Kidney (tissue), 14 donors: ENCODE data around the gene USP3. TPM values are rescaled to one million over a fixed set of nuclear protein-coding genes. Genes with fewer than 3 reads are reported as not detected.
A peak's percentile ranks its signal among the peaks of the same experiment; 100 is the strongest.

ENCODE experiments used
- DNase-seq, 5 donors: peaks; one replicate each; pipeline ENCODE4 v3.0.0-alpha.2; 2013 to 2020
- FAIRE-seq: peaks from 2 replicates; lab custom pipeline; 2012; peaks lifted over from hg19 to GRCh38; lab: Jason Lieb, UNC
- H3K27ac ChIP-seq, 2 donors: one replicate each; pipeline ENCODE4 v1.7.0; 2013; ENCODE audit warnings: low read depth in 2 of 2, low read length in 2 of 2, inconsistent platforms in 1 of 2
- H3K27me3 ChIP-seq: one replicate; pipeline ENCODE4 v1.7.1; 2013; ENCODE audit warnings: low read length, inconsistent platforms; ENCODE audit not compliant: control insufficient read depth, insufficient read depth
- H3K36me3 ChIP-seq, 3 donors: one replicate each; pipeline versions ENCODE4 v1.7.0 to v1.7.1; 2013; ENCODE audit warnings: low read length in 3 of 3, control low read depth in 1 of 3, inconsistent platforms in 1 of 3; ENCODE audit not compliant: insufficient read depth in 3 of 3, control insufficient read depth in 2 of 3
- H3K4me1 ChIP-seq, 3 donors: one replicate each; pipeline versions ENCODE4 v1.7.0 to v1.7.1; 2013; ENCODE audit warnings: low read length in 3 of 3, inconsistent platforms in 1 of 3, low read depth in 1 of 3; ENCODE audit not compliant: control insufficient read depth in 2 of 3, insufficient read depth in 2 of 3
- H3K4me3 ChIP-seq, 3 donors: one replicate each; pipeline versions ENCODE4 v1.7.0 to v1.8.1; 2013; ENCODE audit warnings: low read length in 3 of 3, control low read depth in 1 of 3, inconsistent platforms in 1 of 3
- H3K9ac ChIP-seq, 3 donors: one replicate each; pipeline versions ENCODE4 v1.7.0 to v1.7.1; 2013; ENCODE audit warnings: low read length in 3 of 3, control low read depth in 1 of 3, inconsistent platforms in 1 of 3
- H3K9me3 ChIP-seq, 3 donors: one replicate each; pipeline versions ENCODE4 v1.7.0 to v1.7.1; 2013; ENCODE audit warnings: low read length in 3 of 3, control low read depth in 1 of 3, inconsistent platforms in 1 of 3; ENCODE audit not compliant: control insufficient read depth in 2 of 3, insufficient read depth in 1 of 3
- CTCF ChIP-seq: IDR thresholded peaks from 3 replicates; pipeline ENCODE4 v1.5.1; 2012; ENCODE audit warnings: mild to moderate bottlenecking, moderate library complexity, borderline replicate concordance; ENCODE audit not compliant: insufficient read depth; ENCODE audit errors: extremely low read depth
- intact Hi-C: fragments of 100-400 bp; cut with DNase I; formaldehyde crosslinking; loops from one replicate; pipeline ENCODE4 v1.11.1; 2022
- polyA plus RNA-seq: library from polyadenylated mRNA; stranded (reverse); fragments of 350-450 nt; fragmentation: Illumina TruSeq; extraction: RNeasy Lipid Tissue Mini Kit (QIAGEN cat#74804); gene quantifications from one replicate; pipeline ENCODE4 v1.2.3, GENCODE V29; 2014; ENCODE audit warnings: low read depth, low replicate concordance; ENCODE audit not compliant: insufficient read depth
- total RNA-seq: library from RNA; stranded (reverse); fragmentation: NEBNext Ultra II Directional; extraction: Animal tissue kit (Norgen Biotek cat#: 25700); gene quantifications from one replicate; pipeline ENCODE4 v1.2.1, GENCODE V29; 2021
- donor health status: control.
- donor health status: control.
- donor health status: control.
- donor health status: control.
- donor health status: control.
- donor health status: DM: yes; HTN: yes; CAD: no.
- donor health status: Normal renal cell carcinoma (clear cell type).

Gene USP3
- total and polyA plus RNA-seq, 2 donors from 2014 or later: 25.2 to 72.5 TPM

- FAIRE-seq (no peak), DNase-seq (peak in 2 of 5 donors; percentile 50 to 61)
These were observed 43.0 kb upstream of the USP3 start for GRCh38 chr15:63461230-63461985.

GRCh38 chr15:63462088-63462487, 42.3 kb upstream of the USP3 start:
- no peak for FAIRE-seq
- Histone ChIP-seq H3K36me3 (no peaks in the 10 kb centered on the region), H3K9ac (no peak overlapping the region), H3K27me3 (no peaks in the 10 kb centered on the region), H3K9me3 (no peaks in the 10 kb centered on the region), H3K4me3 (no peak overlapping the region), H3K27ac (peak overlapping the region in 1 of 2 donors; percentile 62), H3K4me1 (peaks cover 0 to 3% (median 0%) of the 10 kb centered on the region in 3 donors)
- intact Hi-C loops: no loop called here
- peak in 1 of 5 donors; percentile 43 for DNase-seq
- TF ChIP-seq CTCF: no peak

More at GRCh38 chr15:63461230-63461985, 43.0 kb upstream of the USP3 start:
- Histone ChIP-seq H3K9ac (no peak overlapping the region), H3K9me3 (no peaks in the 10 kb centered on the region), H3K27ac (peak overlapping the region; percentile 33 to 61), H3K4me3 (no peak overlapping the region), H3K4me1 (no peaks in the 10 kb centered on the region), H3K27me3 (no peaks in the 10 kb centered on the region), H3K36me3 (no peaks in the 10 kb centered on the region)
- TF ChIP-seq CTCF: no peak
- intact Hi-C loops: no loop called here

GRCh38 chr15:63463036-63463435, 41.4 kb upstream of the USP3 start:
- Histone ChIP-seq H3K4me1 (peaks cover 0 to 3% (median 0%) of the 10 kb centered on the region in 3 donors), H3K4me3 (no peak overlapping the region), H3K9me3 (no peaks in the 10 kb centered on the region), H3K36me3 (no peaks in the 10 kb centered on the region), H3K9ac (no peak overlapping the region), H3K27me3 (no peaks in the 10 kb centered on the region), H3K27ac (peak overlapping the region; percentile 2 to 62)
- FAIRE-seq (no peak), DNase-seq (no peak)
- no peak for TF ChIP-seq CTCF
- intact Hi-C loops: no loop called here
